ENCODE results near the gene FAM111B.

FAM111B gene

GRCh38 chr11:59142530-59143507, 35.8 kb downstream of the FAM111B start, which contains the start of gene FAM111A:
Gene FAM111A (plus strand): TSS chr11:59142856. CDS start chr11:59148873, 6,017 bp downstream.
- peak; percentile 43 for TF ChIP-seq CTCF (IDR thresholded peaks at IDR 0.05; ENCODE audit: insufficient read depth, low read depth, low read length, missing control alignments)
- DNase-seq (ENCODE audit: low read depth) = peak; percentile 94
- H3K4me3 ChIP-seq (ENCODE audit: low read depth, low read length) = peak within 1 kb of the TSS; percentile 63

DNA sequence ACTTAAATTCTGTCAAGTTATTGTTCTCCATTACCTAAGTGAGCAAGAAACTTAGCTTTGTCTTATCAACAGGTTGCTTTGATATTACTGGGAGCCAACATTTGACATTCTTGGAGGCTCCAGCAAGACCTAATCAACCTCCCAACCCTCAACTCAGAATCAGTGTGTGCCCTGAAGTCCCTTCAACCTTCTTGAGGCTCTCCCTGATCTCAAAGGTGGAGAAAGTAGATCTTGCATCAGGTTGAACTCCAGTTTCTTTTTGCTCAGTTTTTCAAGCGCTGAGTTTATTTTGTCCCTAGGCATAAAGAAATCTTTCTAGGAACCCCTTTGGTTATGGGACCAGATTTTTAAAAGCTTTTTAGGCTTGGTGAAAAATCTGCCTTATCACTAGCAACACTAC, 37.1 kb downstream of the FAM111B start:
- TF ChIP-seq CTCF (IDR thresholded peaks at IDR 0.05; ENCODE audit: insufficient read depth, low read depth, low read length, missing control alignments) = no peak
- no peak for DNase-seq (ENCODE audit: low read depth)
- H3K4me3 ChIP-seq (ENCODE audit: low read depth, low read length) = peak overlapping the region; percentile 63

DNA sequence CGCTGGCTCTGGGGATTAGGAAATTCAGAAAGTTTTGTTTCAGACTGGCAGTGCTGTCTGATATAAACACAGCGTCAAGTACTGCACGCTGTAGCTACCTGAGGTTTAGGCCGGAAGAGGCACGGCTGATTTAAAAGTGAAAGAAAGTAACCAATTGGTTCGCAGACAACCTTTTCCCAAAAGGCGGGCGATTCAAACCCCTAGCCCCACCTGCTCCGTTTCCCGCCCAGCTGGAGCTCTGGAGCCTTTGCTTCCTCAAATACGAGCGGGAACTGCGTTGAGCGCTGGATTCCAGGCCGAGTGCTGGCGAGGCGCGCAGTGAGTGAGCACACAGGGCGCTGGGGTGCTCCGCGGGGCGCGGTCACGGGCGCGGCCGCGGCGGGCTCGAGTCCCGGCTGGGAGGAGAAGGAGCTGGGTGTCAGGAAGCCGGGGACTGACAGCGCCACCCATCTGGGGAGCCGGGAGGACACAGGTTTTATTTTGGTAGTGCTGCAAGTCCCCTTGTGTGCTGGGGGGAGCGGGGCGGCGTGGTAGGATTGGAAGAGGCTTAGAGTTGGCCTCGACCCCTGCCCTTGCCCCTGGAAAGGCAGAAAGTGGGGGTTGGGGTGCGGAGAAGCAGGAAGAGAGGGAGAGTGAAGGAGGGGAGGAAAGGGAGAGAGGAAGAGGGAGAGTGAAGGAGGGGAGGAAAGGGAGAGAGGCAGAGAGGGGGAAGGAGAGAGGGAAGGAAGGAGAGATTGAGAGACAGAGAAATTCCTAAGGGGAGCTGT, 37.7 kb downstream of the FAM111B start:
- peak overlapping the region; percentile 63 for H3K4me3 ChIP-seq (ENCODE audit: low read depth, low read length)
- peak; percentile 22 for TF ChIP-seq CTCF (IDR thresholded peaks at IDR 0.05; ENCODE audit: insufficient read depth, low read depth, low read length, missing control alignments)
- peak; percentile 93 for DNase-seq (ENCODE audit: low read depth)

DNA sequence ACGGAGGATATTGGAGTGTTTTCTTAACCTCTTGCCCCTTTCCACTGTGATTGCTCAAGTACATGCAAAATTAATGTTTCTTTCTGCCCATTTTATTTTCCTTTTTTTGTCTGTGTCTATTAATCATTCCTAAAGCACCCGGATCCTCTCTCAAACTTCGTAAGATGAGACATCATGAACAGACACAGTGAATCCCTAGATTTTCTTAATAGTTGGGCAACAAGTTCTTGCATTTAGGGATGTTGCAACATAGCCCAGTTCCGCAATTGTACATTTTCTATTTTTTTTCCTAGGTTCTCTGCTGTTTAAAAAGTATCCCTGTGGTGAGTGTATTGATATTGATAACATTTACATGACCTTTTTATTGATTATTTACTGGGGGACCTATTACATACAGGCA, 38.5 kb downstream of the FAM111B start:
- H3K4me3 ChIP-seq (ENCODE audit: low read depth, low read length) = peak overlapping the region; percentile 63
- no peak for DNase-seq (ENCODE audit: low read depth)
- TF ChIP-seq CTCF (IDR thresholded peaks at IDR 0.05; ENCODE audit: insufficient read depth, low read depth, low read length, missing control alignments) = no peak

GRCh38 chr11:59151761-59152160, 44.7 kb downstream of the FAM111B start:
- TF ChIP-seq CTCF (IDR thresholded peaks at IDR 0.05; ENCODE audit: insufficient read depth, low read depth, low read length, missing control alignments) = no peak
- peak; percentile 61 for DNase-seq (ENCODE audit: low read depth)
- peak overlapping the region; percentile 40 for H3K4me3 ChIP-seq (ENCODE audit: low read depth, low read length)

- no peak for TF ChIP-seq CTCF (IDR thresholded peaks at IDR 0.05; ENCODE audit: insufficient read depth, low read depth, low read length, missing control alignments)
- peak; percentile 86 for DNase-seq (ENCODE audit: low read depth)
- peak overlapping the region; percentile 40 for H3K4me3 ChIP-seq (ENCODE audit: low read depth, low read length)
Measured at GRCh38 chr11:59152312-59152951, 45.4 kb downstream of the FAM111B start.

Data from GM12865 (cell line).